NCI-H345 (cell line): ENCODE data around the gene ABCB6.
A peak's percentile ranks its signal among the peaks of the same experiment; 100 is the strongest.

Experiments used
- DNase-seq: peaks from one replicate; lab custom pipeline; 2025; lab: John Stamatoyannopoulos, UW

The ABCB6 gene

GRCh38 chr2:219168932-219169331 lies 49.8 kb downstream of the ABCB6 start:
- DNase-seq: no peak

- DNase-seq: no peak
Observed at GRCh38 chr2:219168526-219168925, 50.2 kb downstream of the ABCB6 start.

GRCh38 chr2:219167997-219168396 lies 50.8 kb downstream of the ABCB6 start:
- DNase-seq: no peak

GRCh38 chr2:219165058-219165911 lies 53.5 kb downstream of the ABCB6 start:
- no peak for DNase-seq

GRCh38 chr2:219163156-219163555 lies 55.6 kb downstream of the ABCB6 start:
- no peak for DNase-seq

- DNase-seq: no peak
Observed at GRCh38 chr2:219161097-219161496, 57.7 kb downstream of the ABCB6 start.

GRCh38 chr2:219160186-219161017 lies 58.4 kb downstream of the ABCB6 start, which contains the start of gene NHEJ1:
TSS of gene NHEJ1 (minus strand) at chr2:219160815. CDS start at chr2:219158362, 2,453 bp downstream.
- DNase-seq: peak; percentile 87
